WTC11 (cell line): ENCODE measurements around the gene AGPS. TPM values are rescaled to one million over a fixed set of nuclear protein-coding genes. Genes with fewer than 3 reads are reported as not detected.

ENCODE experiments used
- ATAC-seq: fragments of 200-7000 bp; cut with Tn5 transposase; 2 replicates; pipeline ENCODE4 v1.10.0; 2021; ENCODE audit warnings: mild to moderate bottlenecking, moderate library complexity
- CTCF ChIA-PET: fragments of 300-600 bp; sonication (Branson Sonifier 250); formaldehyde crosslinking; loops from one replicate; lab custom pipeline; 2021; ENCODE audit warnings: antibody characterized with exemption; lab: Charles Lee
- POLR2A ChIA-PET: fragments of 350-600 bp; sonication (Branson Sonifier 250); formaldehyde crosslinking; loops from one replicate; lab custom pipeline; 2021; ENCODE audit warnings: antibody characterized with exemption; lab: Charles Lee
- DNase-seq: peaks from one replicate; pipeline ENCODE4 v3.0.0; 2021; ENCODE audit warnings: low spot score
- H3K27ac Mint-ChIP-seq: 2 replicates; pipeline ENCODE4 v1.8.0; 2021; ENCODE audit warnings: mixed read lengths
- H3K27me3 Mint-ChIP-seq: 2 replicates; pipeline ENCODE4 v1.8.0; 2021; ENCODE audit warnings: low read depth, mild to moderate bottlenecking, moderate library complexity, mixed read lengths
- H3K36me3 Mint-ChIP-seq: 2 replicates; pipeline ENCODE4 v1.8.0; 2021; ENCODE audit warnings: mixed read lengths
- H3K4me1 Mint-ChIP-seq: 2 replicates; pipeline ENCODE4 v1.8.0; 2022; ENCODE audit warnings: mixed read lengths
- H3K4me3 Mint-ChIP-seq: 2 replicates; pipeline ENCODE4 v1.8.0; 2021; ENCODE audit warnings: mild to moderate bottlenecking, moderate library complexity, mixed read lengths
- H3K9me3 Mint-ChIP-seq: 2 replicates; pipeline ENCODE4 v1.8.0; 2021; ENCODE audit warnings: mixed read lengths
- ATF1 ChIP-seq: sonication (generic); formaldehyde crosslinking; IDR thresholded peaks from 2 replicates; pipeline ENCODE4 v1.8.1; 2023; ENCODE audit warnings: mild to moderate bottlenecking, moderate library complexity, missing genetic modification reagents
- ATF6 ChIP-seq: sonication (generic); formaldehyde crosslinking; IDR thresholded peaks from 2 replicates; pipeline ENCODE4 v1.8.1; 2023; ENCODE audit warnings: mild to moderate bottlenecking, missing genetic modification reagents
- CREB1 ChIP-seq: sonication (generic); formaldehyde crosslinking; IDR thresholded peaks from 2 replicates; pipeline ENCODE4 v1.8.0; 2023; ENCODE audit warnings: mild to moderate bottlenecking, missing genetic modification reagents
- CREM ChIP-seq: sonication (generic); formaldehyde crosslinking; IDR thresholded peaks from 2 replicates; pipeline ENCODE4 v1.8.1; 2022; ENCODE audit warnings: mild to moderate bottlenecking, missing genetic modification reagents, moderate library complexity
- E2F1 ChIP-seq: sonication (generic); formaldehyde crosslinking; IDR thresholded peaks from 2 replicates; pipeline ENCODE4 v1.8.0; 2022; ENCODE audit warnings: mild to moderate bottlenecking, missing genetic modification reagents
- ETV6 ChIP-seq: sonication (generic); formaldehyde crosslinking; IDR thresholded peaks from 2 replicates; pipeline ENCODE4 v1.8.1; 2022; ENCODE audit warnings: mild to moderate bottlenecking, missing genetic modification reagents
- FOXJ3 ChIP-seq: sonication (generic); formaldehyde crosslinking; IDR thresholded peaks from 2 replicates; pipeline ENCODE4 v1.9.0; 2021; ENCODE audit warnings: missing genetic modification reagents, mild to moderate bottlenecking, borderline replicate concordance
- GRHL2 ChIP-seq: fragments of 250-450 bp; sonication (Bioruptor Pico); IDR thresholded peaks from 2 replicates; pipeline ENCODE4 v1.8.0; 2022; ENCODE audit warnings: mild to moderate bottlenecking, moderate library complexity; ENCODE audit not compliant: insufficient replicate concordance, severe bottlenecking
- HMGXB4 ChIP-seq: sonication (generic); formaldehyde crosslinking; IDR thresholded peaks from 2 replicates; pipeline ENCODE4 v1.8.1; 2023; ENCODE audit warnings: mild to moderate bottlenecking, moderate library complexity, missing genetic modification reagents
- JAZF1 ChIP-seq: fragments of 250-450 bp; sonication (Bioruptor Pico); IDR thresholded peaks from 2 replicates; pipeline ENCODE4 v1.9.0; 2021; ENCODE audit warnings: moderate library complexity, mild to moderate bottlenecking, inconsistent platforms
- MXD4 ChIP-seq: fragments of 250-450 bp; sonication (Bioruptor Pico); IDR thresholded peaks from 2 replicates; pipeline ENCODE4 v1.8.0; 2021; ENCODE audit warnings: mild to moderate bottlenecking, moderate library complexity, borderline replicate concordance
- TP53 ChIP-seq: sonication (generic); formaldehyde crosslinking; IDR thresholded peaks from 2 replicates; pipeline ENCODE4 v1.8.1; 2023; ENCODE audit warnings: mild to moderate bottlenecking, missing genetic modification reagents
- ZNF281 ChIP-seq: sonication (generic); formaldehyde crosslinking; IDR thresholded peaks from 2 replicates; pipeline ENCODE4 v1.8.0; 2023; ENCODE audit warnings: mild to moderate bottlenecking, missing genetic modification reagents
- ZNF416 ChIP-seq: fragments of 250-450 bp; sonication (Bioruptor Pico); IDR thresholded peaks from 2 replicates; pipeline ENCODE4 v1.9.0; 2021; ENCODE audit warnings: mild to moderate bottlenecking, inconsistent platforms
- ZNF423 ChIP-seq: fragments of 250-450 bp; sonication (Bioruptor Pico); IDR thresholded peaks from 2 replicates; pipeline ENCODE4 v2.1.2; 2022; ENCODE audit warnings: mild to moderate bottlenecking, moderate library complexity
- ZNF512 ChIP-seq: sonication (generic); formaldehyde crosslinking; IDR thresholded peaks from 2 replicates; pipeline ENCODE4 v1.8.1; 2022; ENCODE audit warnings: missing genetic modification reagents, borderline replicate concordance
- ZSCAN18 ChIP-seq: fragments of 250-450 bp; sonication (Bioruptor Pico); IDR thresholded peaks from 2 replicates; pipeline ENCODE4 v2.1.2; 2022; ENCODE audit warnings: mild to moderate bottlenecking, moderate library complexity
- total RNA-seq: library from RNA; stranded (reverse); gene quantifications from 3 replicates; pipeline ENCODE4 v1.2.3, GENCODE V29; 2021

The AGPS gene
- total RNA-seq, 1 experiment from 2014 or later, result 60.8 TPM

- DNase-seq (no peak), ATAC-seq (no peak)
- peaks cover 35% of the 10 kb centered on the region for H3K9me3 Mint-ChIP-seq
- H3K36me3 Mint-ChIP-seq, result peaks cover 55% of the 10 kb centered on the region
- no peak overlapping the region for H3K4me3 Mint-ChIP-seq
- no peak for TF ChIP-seq MXD4 (CRISPR knock-in tag)
- TF ChIP-seq ZNF281, result no peak
- TF ChIP-seq ETV6 (CRISPR knock-in tag), result no peak
- TF ChIP-seq ZNF423 (CRISPR knock-in tag), result no peak
- TF ChIP-seq ZNF512, result no peak
- no peak for TF ChIP-seq ATF6 (CRISPR knock-in tag)
- no peak for TF ChIP-seq HMGXB4 (CRISPR knock-in tag)
- no peak for TF ChIP-seq FOXJ3 (CRISPR knock-in tag)
- TF ChIP-seq ATF1 (CRISPR knock-in tag), result no peak
- no peak for TF ChIP-seq ZSCAN18 (CRISPR knock-in tag)
- TF ChIP-seq CREM (CRISPR knock-in tag), result no peak
- TF ChIP-seq CREB1, result no peak
- TF ChIP-seq ZNF416 (CRISPR knock-in tag), result no peak
- no peak for TF ChIP-seq E2F1 (CRISPR knock-in tag)
- TF ChIP-seq GRHL2 (CRISPR knock-in tag), result no peak
- no peak for TF ChIP-seq TP53 (CRISPR knock-in tag)
- no peak for TF ChIP-seq JAZF1
- ChIA-PET CTCF (interaction anchor here (0.6 kb wide), 1 partner anchor 242 kb away, joined by 4 read pairs; no protein-coding TSS in a partner anchor), POLR2A (no interaction called here)
- H3K27me3 Mint-ChIP-seq, result no peaks in the 10 kb centered on the region
- no peak overlapping the region for H3K27ac Mint-ChIP-seq
- no peaks in the 10 kb centered on the region for H3K4me1 Mint-ChIP-seq
Observed at GRCh38 chr2:177467646-177468045, 75.1 kb downstream of the AGPS start.
